ENCODE data around the gene DOCK1.

The DOCK1 gene

GRCh38 chr10:127091354-127091753 is 186.1 kb downstream of the DOCK1 start:
- no peak overlapping the region for H3K4me3 ChIP-seq (ENCODE audit: low read depth, low read length)
- TF ChIP-seq CTCF (IDR thresholded peaks at IDR 0.05; ENCODE audit: control insufficient read depth, extremely low read depth, insufficient read depth), result no peak
- no peak for DNase-seq (ENCODE audit: low read depth)

DNA sequence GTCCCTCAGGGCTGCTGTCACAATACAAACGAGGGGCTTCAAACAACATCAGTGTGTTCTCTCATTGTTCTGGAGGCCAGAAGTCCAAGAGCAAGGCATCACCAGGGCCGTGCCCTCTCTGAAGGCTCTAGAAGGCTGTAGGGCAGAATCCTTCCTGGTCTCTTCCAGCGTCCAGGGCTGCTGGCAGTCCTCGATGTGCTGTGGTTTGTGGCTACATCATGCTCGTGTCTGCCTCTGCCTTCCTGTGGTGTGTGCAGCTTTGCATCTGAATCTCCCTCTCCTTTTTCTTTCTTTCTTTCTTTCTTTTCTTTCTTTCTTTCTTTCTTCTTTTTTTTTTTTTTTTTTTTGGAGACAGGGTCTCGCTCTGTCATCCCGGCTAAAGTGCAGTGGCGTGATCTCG is 187.7 kb downstream of the DOCK1 start:
- no peak for DNase-seq (ENCODE audit: low read depth)
- no peak for TF ChIP-seq CTCF (IDR thresholded peaks at IDR 0.05; ENCODE audit: control insufficient read depth, extremely low read depth, insufficient read depth)

DNA sequence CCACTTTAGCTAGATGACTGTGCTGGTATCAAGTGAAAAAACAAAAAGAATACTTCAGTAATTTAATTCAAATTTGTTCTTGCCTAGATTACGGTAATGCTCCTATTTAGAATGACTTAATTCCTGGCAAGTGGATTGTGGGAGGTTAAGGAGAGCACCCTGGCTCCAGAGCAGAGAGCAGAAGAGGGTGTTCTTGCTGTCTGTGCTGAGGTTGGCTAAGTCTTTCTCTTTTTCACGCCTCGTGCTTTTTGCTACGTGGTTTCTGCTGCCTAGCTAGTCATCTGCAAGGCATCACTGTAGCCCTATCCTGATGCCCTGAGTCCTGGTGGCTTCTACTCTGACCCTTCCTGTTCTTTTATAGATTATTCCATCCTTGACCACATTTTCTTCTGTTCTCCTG is 189.8 kb downstream of the DOCK1 start:
- H3K4me3 ChIP-seq (ENCODE audit: low read depth, low read length), result no peak overlapping the region
- DNase-seq (ENCODE audit: low read depth), result no peak
- TF ChIP-seq CTCF (IDR thresholded peaks at IDR 0.05; ENCODE audit: control insufficient read depth, extremely low read depth, insufficient read depth), result no peak

More for the DNA sequence above, 187.7 kb downstream of the DOCK1 start:
- no peak overlapping the region for H3K4me3 ChIP-seq (ENCODE audit: low read depth, low read length)

DNA sequence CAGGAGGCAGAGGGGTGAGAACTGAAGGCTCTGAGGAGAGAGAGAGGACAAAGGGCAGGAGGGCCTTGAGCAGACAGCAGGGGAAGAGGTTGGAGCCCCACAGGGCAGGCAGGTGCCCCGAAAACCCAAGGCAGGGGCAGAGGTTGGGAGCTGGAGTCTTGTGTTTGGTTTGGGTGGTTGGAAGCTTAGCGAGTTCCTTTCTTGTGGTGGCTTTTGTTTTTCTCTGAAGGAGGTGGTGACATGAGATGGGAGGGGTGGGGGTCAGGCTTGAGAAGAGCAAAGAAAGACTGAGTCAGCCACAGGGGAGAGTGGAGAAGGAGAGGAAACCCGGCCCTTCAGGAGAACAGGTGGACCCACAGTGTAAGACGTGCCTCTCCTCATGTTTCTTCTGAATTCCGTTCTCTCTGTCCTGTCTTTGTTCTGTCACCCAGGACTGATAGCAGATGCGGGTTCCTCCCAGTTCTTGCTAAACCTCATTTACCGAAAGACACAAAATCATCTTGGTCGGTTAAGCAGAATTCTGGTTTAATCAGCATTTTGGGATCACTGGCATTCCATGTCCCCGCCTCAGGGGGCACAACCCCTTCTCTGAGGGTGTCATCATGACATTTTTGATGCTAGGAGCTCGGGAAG is 195.9 kb downstream of the DOCK1 start:
- no peak for TF ChIP-seq CTCF (IDR thresholded peaks at IDR 0.05; ENCODE audit: control insufficient read depth, extremely low read depth, insufficient read depth)
- no peak for DNase-seq (ENCODE audit: low read depth)
- no peak overlapping the region for H3K4me3 ChIP-seq (ENCODE audit: low read depth, low read length)

- no peak for TF ChIP-seq CTCF (IDR thresholded peaks at IDR 0.05; ENCODE audit: control insufficient read depth, extremely low read depth, insufficient read depth)
- no peak for DNase-seq (ENCODE audit: low read depth)
- H3K4me3 ChIP-seq (ENCODE audit: low read depth, low read length), result no peak overlapping the region
Measured at GRCh38 chr10:127102176-127102575, 196.9 kb downstream of the DOCK1 start.

DNA sequence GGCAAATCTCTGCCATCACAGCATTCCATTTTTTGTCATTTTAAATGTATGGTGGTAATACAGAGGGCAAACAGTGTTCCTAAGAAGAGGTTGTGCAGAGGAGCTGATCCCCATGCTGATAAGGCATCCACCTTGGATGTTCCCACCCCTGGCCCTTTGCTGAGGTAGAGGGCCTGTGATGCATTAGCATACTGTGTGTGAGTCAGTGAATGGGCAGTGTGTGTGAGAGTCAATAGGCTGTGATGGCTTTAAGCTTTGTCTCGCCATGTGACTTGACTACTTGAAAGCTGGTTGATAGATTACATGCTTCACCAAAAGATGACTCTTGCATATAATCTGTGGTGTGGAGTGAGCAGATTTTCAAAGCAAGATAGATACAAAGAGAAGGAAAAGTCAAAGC is 209.9 kb downstream of the DOCK1 start:
- no peak overlapping the region for H3K4me3 ChIP-seq (ENCODE audit: low read depth, low read length)
- TF ChIP-seq CTCF (IDR thresholded peaks at IDR 0.05; ENCODE audit: control insufficient read depth, extremely low read depth, insufficient read depth), result no peak
- no peak for DNase-seq (ENCODE audit: low read depth)

DNA sequence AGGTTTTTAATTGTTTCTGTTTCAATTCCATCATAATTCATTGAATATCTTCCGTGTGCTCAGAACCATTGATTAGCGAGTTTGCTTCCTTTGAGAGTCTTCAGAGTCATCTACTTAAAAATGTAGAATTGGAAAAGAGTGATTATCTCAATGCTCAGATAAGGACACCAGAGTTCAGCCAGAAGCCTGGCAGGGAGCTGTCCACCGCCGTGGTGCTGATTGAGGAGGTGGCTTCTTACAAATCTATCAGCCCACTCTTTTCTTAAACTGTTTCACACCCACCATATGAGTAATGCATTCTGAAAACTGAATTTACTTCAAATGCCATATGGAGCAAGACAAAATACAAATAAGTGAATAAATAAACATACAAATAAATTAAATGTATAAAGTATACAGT is 211.9 kb downstream of the DOCK1 start:
- TF ChIP-seq CTCF (IDR thresholded peaks at IDR 0.05; ENCODE audit: control insufficient read depth, extremely low read depth, insufficient read depth), result no peak
- no peak overlapping the region for H3K4me3 ChIP-seq (ENCODE audit: low read depth, low read length)
- DNase-seq (ENCODE audit: low read depth), result peak; percentile 37

Measured in LNCaP clone FGC (cell line).